ENCODE results near the gene LRRC2.
"Not testable (repeated sequence)": the region's sequence is repeated elsewhere in the genome, so short reads cannot be mapped to it uniquely, and the experiment has no call there.

Gene LRRC2

DNA sequence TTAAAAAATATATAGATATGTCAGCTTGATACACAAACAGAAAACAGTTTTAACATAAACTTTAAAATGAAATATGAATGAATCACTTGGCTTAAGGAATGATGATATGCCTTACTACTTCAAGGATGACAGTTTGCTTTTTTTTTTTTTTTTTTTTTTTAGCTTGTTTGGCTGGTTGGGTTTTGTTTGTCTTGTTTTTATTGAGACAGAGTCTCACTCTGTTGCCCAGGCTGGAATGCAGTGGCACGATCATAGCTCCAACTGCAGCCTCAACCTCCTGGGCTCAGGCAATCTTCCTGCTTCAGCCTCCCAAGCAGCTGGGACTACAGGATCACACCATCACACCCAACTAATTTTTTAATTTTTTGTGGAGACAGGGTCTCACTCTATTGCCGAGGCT, 14.5 kb downstream of the LRRC2 start:
- no peak for DNase-seq

DNA sequence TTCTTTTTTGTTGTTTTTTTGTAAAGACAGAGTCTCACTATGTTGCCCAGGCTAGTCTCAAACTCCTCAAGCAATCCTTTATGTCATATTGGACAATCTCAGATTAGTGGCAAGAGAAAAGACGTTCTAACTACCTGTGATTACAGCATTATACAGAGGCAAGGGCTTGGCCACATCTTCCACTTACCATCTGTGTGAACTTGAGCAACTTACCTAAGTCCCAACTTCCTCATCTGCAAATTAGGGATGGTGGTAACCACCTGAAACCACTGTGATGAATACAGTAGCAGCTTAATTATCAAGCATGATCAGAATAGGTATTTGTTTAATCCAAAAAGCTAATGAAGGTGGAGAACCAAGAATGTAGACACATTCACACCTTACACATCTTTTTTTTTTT, 16.1 kb downstream of the LRRC2 start:
- DNase-seq, result no peak

DNA sequence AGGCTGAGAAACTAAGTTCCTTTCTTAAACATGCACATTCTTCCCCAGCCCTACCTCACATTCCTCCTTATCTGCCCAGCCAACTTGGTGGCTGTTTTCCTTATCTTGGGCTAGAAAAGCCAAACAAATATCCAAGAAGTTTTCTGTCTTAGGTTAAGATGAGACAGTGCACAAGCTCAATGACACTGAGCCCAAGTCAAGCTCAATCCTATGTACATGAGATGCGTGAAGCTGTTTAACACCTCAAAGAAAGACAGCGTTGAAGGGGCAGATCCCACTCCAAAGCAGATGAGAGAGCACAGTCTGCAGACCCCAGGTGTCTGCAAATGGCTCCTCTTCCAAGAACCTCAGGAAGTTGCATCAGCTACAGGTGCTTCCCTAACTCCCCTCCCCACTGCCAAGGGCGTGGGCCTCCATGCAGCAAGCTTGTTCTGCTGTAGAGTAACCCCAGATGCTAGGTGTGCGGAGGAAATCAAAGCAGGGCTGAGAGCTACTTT, 16.6 kb downstream of the LRRC2 start:
- no peak for DNase-seq

DNA sequence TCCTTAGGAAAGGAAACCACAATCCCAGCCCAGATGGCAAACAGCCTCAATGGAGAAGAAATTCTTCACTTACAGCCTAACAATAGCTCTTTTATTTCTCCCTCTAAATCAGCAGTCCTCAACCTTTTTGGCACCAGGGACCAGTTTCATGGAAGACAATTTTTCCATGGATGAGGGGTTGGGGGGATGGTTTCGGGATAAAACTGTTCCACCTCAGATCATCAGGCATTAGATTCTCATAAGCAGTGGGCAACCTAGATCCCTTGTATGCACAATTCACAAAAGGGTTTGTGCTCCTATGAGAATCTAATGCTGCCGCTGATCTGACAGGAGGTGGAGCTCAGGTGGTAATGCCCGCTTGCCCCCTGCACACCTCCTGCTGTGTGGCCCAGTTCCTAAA, 17.5 kb downstream of the LRRC2 start:
- not testable (repeated sequence) for DNase-seq

DNA sequence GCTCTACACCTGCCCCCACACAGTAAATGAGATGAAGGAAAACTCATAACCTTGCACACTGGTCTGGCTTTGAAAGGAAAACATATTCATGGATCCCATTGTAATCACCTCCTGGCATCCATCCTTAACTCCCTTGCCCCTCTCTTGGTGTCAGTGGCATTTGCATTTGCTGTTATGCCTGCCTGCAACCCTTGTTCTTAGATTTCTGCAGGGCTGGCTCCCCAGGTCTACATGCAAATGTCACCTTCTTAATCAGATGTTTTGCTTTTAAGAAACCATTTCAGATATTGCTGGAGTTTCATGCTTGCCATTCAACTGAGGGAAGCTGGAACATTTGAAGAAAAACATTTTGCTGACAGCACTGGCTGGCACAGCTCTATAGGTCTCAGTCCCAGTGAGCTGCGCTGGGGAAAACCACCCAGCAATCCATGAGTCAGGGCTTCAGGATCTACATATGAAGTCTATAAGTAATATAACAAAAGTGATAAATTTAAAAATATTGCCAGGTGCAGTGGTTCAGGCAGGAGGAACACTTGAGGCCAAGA, 19.1 kb downstream of the LRRC2 start:
- no peak for DNase-seq

DNA sequence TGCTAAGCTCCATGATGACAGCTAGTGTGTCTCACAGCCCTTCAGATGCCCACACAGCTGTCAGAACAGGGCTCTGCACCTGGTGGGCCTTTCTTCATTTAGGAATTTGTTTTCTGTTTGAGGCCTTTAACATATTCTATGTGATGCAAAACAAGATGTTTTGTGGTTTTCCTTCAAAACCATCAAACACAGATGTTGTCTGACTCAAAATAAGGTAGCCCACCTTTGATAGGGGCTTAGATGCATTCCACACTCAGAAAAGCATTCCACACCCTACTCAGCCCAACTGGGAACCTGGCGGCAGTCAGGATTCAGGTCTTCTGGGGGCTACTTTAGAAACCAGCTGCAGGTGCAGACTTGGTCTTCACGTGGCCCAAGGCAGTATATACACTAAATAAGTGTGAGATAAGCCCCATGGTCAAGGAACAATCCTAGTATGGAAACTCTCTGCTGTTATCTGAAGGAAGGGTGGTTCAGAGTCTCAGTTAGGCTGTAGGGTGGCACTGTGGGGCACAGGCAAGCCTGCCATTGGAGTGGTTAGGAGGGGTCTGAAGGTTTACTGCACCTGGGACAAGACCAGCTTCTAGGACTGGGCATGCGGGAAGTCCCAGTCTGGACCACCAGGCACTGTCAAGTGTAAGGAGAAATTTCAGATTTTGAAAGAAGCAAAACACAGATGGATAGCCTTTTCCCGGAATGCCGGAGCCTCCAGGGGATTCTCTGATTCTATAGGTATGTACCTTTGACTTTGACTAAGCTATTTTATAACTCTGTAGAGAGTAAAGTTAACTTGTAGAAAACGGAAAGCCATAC, 20.1 kb downstream of the LRRC2 start:
- DNase-seq, result no peak

DNA sequence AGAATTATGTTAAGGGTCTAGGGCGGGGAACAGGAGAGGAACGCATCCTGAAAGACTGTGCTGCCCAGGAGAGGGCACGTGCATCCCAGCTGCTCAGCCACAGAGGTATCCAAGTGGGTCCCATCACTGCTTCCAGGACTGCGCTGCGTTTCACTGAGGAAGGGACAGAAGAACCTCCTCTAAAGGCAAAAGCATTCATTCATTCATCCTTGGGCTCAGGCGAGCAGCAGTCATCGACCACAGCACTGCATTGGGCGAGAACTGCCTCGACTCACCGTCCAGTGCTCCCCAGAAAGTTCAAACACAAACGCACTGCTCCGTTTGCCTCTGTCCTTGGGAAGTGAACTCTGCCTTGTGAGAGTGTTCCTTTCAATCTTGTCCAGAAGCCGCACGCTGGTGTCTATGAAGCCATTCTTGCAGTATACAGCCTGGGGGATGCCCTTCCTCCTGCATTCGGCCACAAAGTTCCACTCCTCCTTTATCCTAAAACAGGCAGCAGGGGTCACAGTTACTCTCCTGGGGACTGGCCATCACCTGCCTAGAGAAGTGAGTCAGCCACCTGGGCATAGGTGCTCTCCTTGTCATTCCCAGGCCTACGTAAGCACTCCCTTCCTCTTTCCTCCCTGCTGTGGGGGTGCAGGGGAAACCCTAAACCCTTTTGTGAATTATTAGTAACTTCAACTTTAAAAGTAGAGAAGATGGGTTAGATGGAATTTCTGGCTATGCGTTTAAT, 21.2 kb downstream of the LRRC2 start:
- DNase-seq, result no peak

DNA sequence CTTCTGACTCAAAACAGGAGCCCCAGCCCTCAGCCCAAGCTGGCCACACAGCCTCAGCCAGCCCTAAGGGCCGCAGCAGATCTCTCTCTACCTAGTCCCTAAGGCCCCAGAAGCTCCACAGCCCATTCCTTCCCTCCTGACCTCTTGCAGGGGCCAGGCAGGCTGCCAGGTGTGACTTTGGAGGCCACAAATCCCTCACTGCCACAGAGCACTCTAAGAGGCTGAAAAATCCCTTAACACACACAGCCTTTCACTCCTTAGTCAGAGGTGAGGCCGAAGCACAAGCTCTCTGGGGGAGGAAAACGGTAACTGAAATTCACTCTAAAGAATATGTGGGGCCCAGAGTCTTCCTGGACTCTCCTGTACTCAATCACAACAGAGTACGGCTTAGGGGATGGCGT, 23.3 kb downstream of the LRRC2 start:
- no peak for DNase-seq

DNA sequence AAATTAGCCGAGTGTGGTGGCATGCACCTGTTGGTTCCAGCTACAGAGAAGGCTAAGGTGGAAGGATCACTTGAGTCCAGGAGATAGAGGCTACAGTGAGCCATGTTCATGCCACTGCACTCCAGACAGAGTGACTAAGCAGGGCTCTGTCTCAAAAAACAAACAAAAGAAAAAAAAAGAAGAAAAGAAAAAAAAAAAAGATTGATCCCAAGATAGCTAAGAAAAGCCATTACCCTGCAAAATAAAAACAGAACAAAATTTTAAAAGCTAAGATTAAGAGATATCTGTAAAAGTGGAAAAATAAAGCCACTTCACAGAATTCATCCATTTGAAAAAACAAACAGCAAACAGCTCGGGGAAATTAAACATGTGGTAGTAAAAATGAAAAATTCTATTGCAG, 23.8 kb downstream of the LRRC2 start:
- no peak for DNase-seq

DNA sequence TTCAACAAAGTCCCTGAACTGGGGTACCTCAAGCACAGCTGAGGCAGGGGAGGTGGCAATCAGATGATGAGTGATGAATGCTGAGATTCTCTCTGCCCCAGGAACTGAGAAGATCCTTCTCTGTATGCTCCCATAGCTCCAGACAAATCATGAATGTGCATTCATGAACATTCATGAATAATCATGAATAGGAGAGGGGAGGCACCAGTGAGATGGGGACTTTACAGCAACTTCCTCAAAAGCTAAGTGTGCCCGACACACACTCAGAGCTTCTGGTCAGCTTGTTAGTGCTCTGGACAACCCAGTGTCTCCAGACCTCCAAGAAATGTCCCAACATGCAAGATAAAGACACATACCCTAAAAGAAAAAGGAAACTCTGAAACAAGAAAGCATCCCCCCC, 24.3 kb downstream of the LRRC2 start:
- DNase-seq, result no peak

DNA sequence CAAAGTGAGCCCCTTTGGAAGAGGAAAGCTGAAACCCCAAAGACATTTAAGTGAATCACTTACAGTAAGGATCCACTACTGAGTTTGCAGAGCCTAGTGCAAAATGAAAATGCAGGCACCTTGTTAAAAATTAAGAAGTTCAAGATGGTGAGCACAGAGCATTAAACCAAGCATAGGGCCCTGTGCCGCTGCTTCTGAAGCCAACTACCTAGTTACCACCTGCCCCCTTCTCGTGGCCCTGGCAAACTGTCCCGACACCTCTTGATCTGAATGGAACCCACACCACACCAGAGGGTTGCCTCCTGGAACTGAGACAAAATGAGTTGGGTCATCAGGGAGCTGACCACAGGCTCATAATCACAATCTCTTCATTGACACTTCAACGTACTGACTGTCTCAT, 25.6 kb downstream of the LRRC2 start:
- DNase-seq, result no peak

DNA sequence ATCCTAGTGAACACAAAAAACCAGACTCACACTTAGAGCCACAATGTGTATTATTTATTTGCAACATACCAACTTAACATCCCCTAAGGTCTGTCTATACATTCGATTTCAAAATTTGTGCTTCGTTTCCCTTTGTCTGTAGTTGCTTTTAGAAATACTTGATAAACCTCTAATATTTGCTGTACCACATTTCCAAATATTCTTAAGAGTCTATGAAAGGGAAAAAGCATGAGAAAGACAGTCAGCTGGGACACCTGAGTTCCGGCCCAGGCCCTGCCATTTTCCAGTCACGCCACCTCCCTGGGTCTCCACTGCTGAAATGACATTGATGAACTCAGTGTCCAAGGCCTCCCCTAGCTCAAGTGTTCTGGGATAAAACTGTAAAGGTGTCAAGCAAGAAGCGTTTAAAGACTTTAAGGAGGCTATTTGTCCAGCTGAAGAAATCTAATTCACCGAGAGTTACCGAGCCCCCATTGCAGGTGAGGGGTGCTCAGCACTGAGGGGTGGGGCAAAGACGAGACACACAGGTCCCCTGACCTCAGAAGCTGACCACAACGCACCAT, 26.6 kb downstream of the LRRC2 start:
- no peak for DNase-seq

DNA sequence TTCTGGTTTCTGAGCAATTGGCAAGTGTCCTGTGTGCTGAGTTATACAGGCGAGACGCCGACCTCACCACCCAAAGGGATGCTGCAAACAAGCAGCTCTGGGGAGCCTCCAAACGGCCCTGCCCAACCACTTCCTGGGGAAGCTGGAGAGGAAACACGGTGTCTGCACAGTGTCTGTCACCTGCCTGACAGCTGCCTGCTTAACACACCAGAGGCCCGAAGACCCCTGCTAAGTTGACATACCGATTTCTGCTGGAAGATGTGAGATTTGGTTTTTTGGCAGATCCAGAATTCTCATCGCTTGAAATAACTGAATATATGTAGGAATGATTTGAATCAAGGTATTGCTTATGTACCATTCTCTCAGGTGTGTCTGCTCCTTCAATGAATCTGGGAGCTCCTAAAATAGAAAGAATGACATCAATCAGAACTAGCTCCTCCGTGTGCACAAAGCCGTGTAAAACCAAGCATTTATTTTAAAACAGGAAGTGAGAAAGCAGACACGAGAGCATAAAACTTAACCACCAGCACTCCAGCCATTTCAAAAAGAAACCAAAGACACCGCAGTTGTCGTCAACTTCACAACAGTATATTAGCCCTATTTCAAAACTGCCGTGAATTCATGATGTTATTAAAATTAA, 27.2 kb downstream of the LRRC2 start:
- peak; percentile 74 to 77 for DNase-seq

DNA sequence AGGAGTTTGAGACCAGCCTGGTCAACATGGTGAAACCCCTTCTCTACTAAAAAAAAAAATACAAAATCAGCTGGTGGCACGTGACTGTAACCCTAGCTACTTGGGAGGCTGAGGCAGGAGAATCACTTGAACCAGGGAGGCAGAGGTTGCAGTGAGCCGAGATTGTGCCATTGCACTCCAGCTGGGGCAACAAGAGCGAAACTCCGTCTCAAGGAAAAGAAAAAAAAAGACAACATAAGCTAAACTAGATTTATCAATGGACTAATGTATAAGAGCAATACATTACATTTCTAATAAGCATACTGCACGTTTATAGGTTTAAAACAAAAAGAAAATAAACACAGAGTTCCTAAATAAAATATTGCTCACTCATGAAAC, 27.7 kb downstream of the LRRC2 start:
- DNase-seq, result not testable (repeated sequence)

DNA sequence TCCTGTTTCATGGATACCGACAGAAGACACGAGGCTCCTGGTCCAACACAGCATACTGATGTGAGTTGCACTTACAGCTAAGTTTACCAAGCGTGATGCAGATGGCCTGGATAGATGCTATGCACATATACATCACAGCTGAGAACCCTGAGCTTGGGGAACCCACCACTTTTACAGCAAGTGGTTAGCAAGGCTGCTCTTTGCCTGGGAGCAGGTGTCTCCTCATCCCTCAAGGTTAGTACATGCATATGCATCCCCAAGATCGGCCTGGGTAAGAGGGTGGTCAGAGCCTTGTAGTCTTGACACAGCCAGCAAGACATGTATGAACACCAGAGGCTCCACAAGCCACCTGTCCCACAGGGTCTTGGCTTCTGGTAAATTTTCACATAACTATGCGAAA, 28.3 kb downstream of the LRRC2 start:
- no peak for DNase-seq

DNA sequence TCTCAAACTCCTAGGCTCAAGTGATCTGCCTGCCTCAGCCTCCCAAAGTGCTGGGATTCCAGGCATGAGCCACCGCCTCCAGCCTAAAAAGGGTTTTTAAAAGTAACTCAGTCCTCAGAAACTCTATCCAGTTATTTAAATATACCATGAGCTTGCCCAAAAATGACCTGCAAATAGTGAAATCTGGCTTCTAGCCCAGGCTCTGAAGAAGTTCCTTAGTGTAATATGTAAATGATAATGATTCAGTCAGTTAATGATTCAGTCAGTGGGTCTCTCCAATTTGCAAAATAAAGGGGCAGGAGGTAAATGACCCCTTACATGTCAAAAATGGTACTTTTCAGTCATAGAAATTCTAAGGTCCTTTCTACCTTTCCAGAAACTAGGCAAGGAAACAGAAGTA, 28.8 kb downstream of the LRRC2 start:
- DNase-seq, result no peak

DNA sequence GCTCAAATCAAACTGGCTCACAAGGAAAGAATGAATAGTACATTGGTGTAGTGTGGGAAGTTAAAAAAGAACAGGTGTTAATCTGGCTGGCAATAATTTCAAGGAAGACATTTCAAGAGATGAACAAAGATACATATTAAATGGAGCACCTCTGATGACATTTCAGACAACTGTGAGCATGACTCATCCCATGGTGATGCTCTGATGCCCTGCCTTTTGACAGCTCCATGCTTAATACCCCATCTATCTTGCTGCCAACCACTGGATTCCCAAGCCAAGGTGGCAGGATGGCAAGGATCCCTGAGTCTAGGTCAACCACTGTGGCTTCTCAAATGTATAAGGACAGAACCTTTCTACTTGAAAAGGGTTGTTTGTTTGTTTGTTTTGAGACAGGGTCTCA, 29.3 kb downstream of the LRRC2 start:
- no peak for DNase-seq

DNA sequence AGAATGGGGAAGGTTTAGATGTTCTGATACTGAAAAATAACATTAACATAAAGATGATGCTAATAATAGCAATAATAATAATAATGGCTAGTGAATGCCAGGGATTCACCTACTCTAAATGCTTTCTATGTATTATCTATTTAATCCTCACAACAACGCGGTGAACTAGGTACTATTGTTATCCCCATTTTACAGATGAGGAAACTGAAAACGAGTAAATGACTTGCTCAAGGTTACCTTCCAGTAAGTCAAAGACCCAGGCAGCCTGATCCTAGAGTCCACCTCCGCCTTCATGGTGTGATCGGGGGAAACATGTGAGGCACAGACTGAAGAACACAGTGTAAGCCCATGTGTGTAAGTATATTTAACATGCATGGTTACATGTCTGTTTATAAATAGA, 30.4 kb downstream of the LRRC2 start:
- no peak for DNase-seq

DNA sequence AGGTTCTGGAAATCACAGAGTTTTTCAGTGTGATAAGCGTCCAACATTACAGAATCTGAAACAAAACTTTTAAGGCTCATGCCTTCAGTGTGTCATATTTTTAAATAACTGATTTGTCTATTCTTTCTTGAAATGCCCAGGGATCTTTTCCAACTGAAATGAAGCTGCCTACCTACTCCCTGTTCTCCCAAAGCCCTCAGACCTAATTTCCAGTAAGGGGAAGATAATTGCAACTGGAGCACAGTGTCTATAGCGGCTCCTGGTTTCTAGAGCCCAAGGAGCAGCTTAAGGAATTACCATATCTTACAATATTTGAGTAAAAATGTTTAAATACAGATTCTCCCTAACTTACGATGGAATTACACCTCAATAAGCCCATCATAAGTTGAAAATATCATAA, 33.0 kb downstream of the LRRC2 start:
- DNase-seq, result no peak

DNA sequence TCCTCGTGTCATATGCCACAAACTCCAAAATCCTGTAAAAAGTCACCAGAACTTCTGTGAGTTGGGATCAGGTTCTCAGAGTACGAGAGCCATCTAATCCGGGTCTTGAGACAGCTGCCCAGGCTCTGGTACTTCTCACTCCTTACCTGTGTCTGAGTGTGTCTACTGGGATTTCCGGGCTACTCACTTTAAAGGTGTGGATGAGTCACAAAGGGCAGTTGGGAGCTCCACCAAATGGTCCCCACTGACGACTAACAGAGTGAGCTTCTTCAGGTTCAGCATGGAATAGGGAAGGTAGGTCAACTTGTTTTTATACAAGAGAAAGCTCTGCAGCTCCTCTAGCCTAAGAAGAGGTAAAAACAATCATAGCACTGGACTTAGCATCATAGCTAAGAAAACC, 38.9 kb downstream of the LRRC2 start:
- no peak for DNase-seq

DNA sequence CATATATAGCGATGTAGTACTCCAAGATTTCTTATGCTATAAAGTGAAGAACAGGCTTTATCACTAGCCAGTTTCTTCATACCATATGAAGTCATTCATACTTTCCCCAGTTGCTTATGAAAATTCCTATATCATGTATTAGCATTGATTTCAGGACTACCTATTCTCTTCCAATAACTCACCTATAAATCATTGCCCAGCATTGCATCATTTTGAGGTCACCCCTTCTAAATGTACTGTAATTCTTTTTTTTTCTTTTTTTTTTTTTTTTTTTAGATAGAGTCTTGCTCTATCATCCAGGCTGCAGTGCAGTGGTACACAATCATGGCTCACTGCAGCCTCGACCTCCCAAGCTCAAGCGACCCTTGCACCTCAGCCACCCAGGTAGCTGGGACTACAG, 41.3 kb downstream of the LRRC2 start:
- no peak for DNase-seq

DNA sequence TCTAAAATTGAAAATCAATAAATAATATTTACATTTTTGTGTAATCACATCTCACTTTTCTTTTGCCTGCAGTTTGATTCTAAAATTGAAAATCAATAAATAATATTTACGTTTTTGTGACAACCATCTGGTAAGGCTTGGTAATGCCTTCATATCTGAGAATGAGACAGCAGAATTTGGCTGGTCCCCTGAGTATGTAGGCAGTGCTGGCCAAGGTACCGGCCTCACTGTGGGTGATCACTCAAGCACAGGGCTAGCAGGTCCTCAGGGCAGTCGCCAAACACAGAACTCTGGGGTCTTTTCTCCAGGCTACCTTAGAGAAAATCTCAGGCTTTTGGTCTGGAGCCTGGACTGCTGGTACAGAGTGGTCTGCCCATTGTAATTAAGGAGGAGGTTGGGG, 42.1 kb downstream of the LRRC2 start:
- no peak for DNase-seq

DNA sequence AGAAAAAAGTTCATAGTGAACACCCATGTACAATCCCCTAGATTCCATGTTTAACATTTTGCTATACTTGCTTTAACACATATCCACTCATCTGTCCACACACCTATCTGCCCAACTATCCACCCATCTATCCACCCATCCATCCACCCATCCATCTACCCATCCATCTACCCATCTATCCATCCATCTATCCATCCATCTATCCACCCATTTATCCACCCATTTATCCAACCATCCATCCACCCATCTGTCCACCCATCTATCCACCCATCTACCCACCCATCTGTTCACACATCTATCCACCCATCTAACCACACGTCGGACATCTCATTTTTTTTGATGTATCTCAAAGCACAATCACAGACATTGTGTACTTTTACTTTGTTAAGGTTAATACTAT, 42.5 kb downstream of the LRRC2 start:
- no peak for DNase-seq
